ENCODE data around the gene CORO2B. TPM values are rescaled to one million over a fixed set of nuclear protein-coding genes. Genes with fewer than 3 reads are reported as not detected.

CORO2B gene
- total and polyA plus RNA-seq, 9 of the 15 experiments (the other 6 are each of a cell fraction or from before 2014, with no cell fraction given) = not detected

- H3K27me3 ChIP-seq (ENCODE audit: control insufficient read depth in 2 of 2, insufficient read depth in 2 of 2, low read length in 2 of 2) = peaks cover 18 to 49% of the 10 kb centered on the region in 2 experiments; a peak in 4 of 5 replicates
- POLR2A ChIA-PET = interaction anchor here (0.7 to 0.9 kb wide), 2 partner anchors 10 to 21 kb away, joined by 3 read pairs; no protein-coding TSS in a partner anchor
- intact Hi-C loops (cut with micrococcal nuclease) (no loop called here), in situ Hi-C loops (cut with MboI) (no loop called here)
- H3K27ac ChIP-seq (ENCODE audit: extremely low read depth, low read depth, low read length) = no peak overlapping the region
- peak; percentile 12 to 66 (median 54) for DNase-seq (ENCODE audit: extremely low read depth in 1 of 4, low spot score in 3 of 4)
- ATAC-seq = peak; percentile 78
- H3K4me3 ChIP-seq = no peak overlapping the region
- CTCF ChIA-PET (ENCODE audit: low intra/inter-chr PET ratio) = no interaction called here
- no peaks in the 10 kb centered on the region; the same call in 1 of the 2 replicates for H4K20me1 ChIP-seq (replicated peaks; ENCODE audit: control insufficient read depth, insufficient read depth, low read length)
- H3K79me2 ChIP-seq (ENCODE audit: control insufficient read depth, insufficient read depth, low read length) = no peaks in the 10 kb centered on the region
- WGBS (ENCODE audit: insufficient coverage, low coverage, missing lambda C conversion rate) = 1% methylated on average over 6 of the region's 6 CpGs
- peaks cover 3% of the 10 kb centered on the region in 2 experiments; a peak in 1 of 5 replicates for H3K4me1 ChIP-seq (replicated peaks in 1 of 2; ENCODE audit: control insufficient read depth in 2 of 2, insufficient read depth in 2 of 2, low read length in 2 of 2)
- peak overlapping the region; percentile 54 for H2AFZ ChIP-seq (ENCODE audit: low read depth, low read length)
- TF ChIP-seq JUND (IDR thresholded peaks at IDR 0.05; ENCODE audit: borderline replicate concordance, low read depth, low read length) (peak; percentile 41; the same call in 1 of the 2 replicates), JUND (tag; IDR thresholded peaks at IDR 0.05; ENCODE audit: borderline replicate concordance, low read depth, low read length) (no peak), CEBPG (CRISPR knock-in tag; IDR thresholded peaks at IDR 0.05) (no peak), CEBPG (tag; conservative IDR thresholded peaks at IDR 0.05 in 1 of 2, IDR thresholded peaks at IDR 0.05 in 1 of 2) (peak; percentile 17 to 76; a peak in 2 of 4 replicates), ATF7 (IDR thresholded peaks at IDR 0.05) (peak; percentile 59; the same call in 1 of the 2 replicates), BHLHE40 (IDR thresholded peaks at IDR 0.05; ENCODE audit: low read length) (no peak), ATF1 (CRISPR knock-in tag; IDR thresholded peaks at IDR 0.05) (no peak), ATF1 (tag; IDR thresholded peaks at IDR 0.05) (0 out of 2 replicates have a peak, but pooled peaks have one; percentile 19), CREM (IDR thresholded peaks at IDR 0.05; ENCODE audit: low read depth) (0 out of 2 replicates have a peak, but pooled peaks have one; percentile 19), E2F1 (CRISPR knock-in tag; IDR thresholded peaks at IDR 0.05) (no peak), CEBPB (tag; IDR thresholded peaks at IDR 0.05) (peak; percentile 56), SIX5 (IDR thresholded peaks at IDR 0.05; ENCODE audit: borderline replicate concordance in 1 of 2, insufficient read depth in 1 of 2, low read depth in 1 of 2, low read length in 2 of 2) (peak; percentile 54 to 59; a peak in 3 of 4 replicates), HCFC1 (IDR thresholded peaks at IDR 0.05; ENCODE audit: low read depth, low read length) (peak; percentile 84), ZNF143 (CRISPR knock-in tag; IDR thresholded peaks at IDR 0.05) (peak; percentile 75), HMGN3 (IDR thresholded peaks at IDR 0.05; ENCODE audit: borderline replicate concordance, extremely low read depth, insufficient read length, low read depth, low read length) (no peak), SREBF1 (IDR thresholded peaks at IDR 0.05; ENCODE audit: borderline replicate concordance, low read depth, low read length) (0 out of 2 replicates have a peak, but pooled peaks have one; percentile 26)
- peak; percentile 71 for FAIRE-seq
- H3K4me2 ChIP-seq (ENCODE audit: insufficient read depth, low read length) = 0 out of 2 replicates have a peak overlapping the region, but pooled peaks have one; percentile 18
- BruUV-seq (replicated peaks) = no TSS peak
- H3K9ac ChIP-seq (ENCODE audit: insufficient read depth in 1 of 2, low read depth in 2 of 2, low read length in 2 of 2) = no peak overlapping the region
- H3K9me1 ChIP-seq (ENCODE audit: control insufficient read depth, insufficient read depth, low read length) = no peaks in the 10 kb centered on the region
- H3K9me3 ChIP-seq (replicated peaks; ENCODE audit: control insufficient read depth, insufficient read depth, low read depth, low read length) = no peaks in the 10 kb centered on the region
- no peaks in the 10 kb centered on the region for H3K36me3 ChIP-seq (ENCODE audit: control insufficient read depth, insufficient read depth, low read length)
Measured at GRCh38 chr15:68612979-68613740, 34.4 kb downstream of the CORO2B start.

Measured in K562 (cell line).